NCI-H1694 treated with DMSO at 0.1 percent for 48 hours (cell line): ENCODE results near the gene AGAP6.
"Not testable (repeated sequence)": the region's sequence is repeated elsewhere in the genome, so short reads cannot be mapped to it uniquely, and the experiment has no call there.

Experiments used
- DNase-seq: peaks from one replicate; lab custom pipeline; 2025; lab: John Stamatoyannopoulos, UW

AGAP6 gene

GRCh38 chr10:50024716-50025383 is 36.6 kb downstream of the AGAP6 start:
- DNase-seq = not testable (repeated sequence)

DNA sequence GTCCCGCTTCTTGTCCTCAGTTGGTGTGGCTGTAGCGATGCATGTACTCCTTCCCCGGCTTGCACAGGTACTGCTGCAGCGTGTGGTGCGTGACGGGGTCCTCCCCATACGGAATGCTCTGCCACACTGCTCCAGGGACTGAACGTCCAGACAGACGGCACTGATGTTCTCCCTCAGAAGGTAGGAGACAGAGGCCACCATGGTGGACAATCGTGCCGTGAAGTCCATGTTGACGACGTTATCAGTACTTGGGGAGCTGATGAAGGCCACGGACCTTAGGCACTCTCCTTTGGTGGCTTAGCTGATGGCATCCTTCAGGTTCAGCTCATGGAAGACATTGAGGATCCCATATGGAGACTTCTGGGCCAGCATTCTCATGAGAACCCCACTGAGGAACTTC is 37.4 kb downstream of the AGAP6 start:
- no peak for DNase-seq

DNA sequence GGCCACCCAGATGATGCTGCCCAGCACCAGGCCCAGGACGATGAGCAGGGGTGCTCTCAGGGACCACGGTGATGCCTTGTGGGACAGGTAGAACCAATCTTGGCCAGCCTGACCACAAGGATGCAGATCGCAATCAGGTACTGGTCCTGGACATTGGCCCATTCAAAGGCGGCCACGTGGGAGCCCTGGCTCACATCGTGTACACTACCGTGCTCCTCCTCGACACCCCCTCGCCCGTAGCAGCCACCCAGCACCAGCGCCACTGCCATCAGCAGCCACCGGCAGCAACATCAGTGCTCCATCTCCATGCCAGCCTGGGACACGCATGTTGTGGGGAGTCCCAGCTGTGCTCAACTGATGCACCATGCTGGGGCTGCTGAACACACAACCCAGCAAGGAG is 39.0 kb downstream of the AGAP6 start:
- no peak for DNase-seq

DNA sequence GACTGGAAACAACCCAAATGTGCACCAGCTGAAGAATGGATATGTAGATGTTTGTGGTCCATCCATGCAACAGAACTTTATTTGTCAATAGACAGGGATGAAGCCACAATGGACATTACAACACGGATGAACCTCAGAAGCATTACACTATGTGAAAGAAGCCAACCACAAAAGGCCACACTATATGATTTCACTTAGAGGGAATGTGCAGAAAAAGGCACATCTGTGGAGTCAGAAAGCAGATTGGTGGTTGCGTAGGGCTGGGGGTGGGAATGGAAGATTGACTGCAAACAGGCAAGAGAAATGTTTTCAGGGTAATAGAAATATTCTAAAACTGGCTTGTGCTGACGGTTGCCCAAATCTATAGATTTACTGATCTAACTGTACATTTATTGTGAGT is 45.3 kb downstream of the AGAP6 start:
- DNase-seq = no peak

GRCh38 chr10:50035337-50035736 is 47.1 kb downstream of the AGAP6 start:
- DNase-seq = not testable (repeated sequence)

- DNase-seq = no peak
Observed at GRCh38 chr10:50044941-50045664, 56.9 kb downstream of the AGAP6 start.

DNA sequence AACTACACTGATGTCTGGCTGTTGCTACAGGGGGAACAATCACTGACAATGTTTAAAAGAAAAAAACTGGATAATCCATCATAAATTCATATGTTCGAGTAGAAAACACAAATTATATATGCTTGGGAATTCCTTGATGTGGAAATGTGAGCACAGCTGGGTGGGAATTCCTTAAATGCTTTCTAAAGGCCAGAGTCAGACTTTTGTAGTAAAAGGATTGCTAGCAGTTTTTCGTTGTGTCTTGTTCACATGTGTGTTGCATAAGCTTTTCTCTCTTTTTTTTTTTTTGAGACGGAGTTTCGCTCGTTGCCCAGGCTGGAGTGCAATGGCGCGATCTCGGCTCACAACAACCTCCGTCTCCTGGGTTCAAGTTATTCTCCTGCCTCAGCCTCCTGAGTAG is 58.3 kb downstream of the AGAP6 start:
- DNase-seq = not testable (repeated sequence)

- DNase-seq = not testable (repeated sequence)
Observed at GRCh38 chr10:50047594-50047993, 59.4 kb downstream of the AGAP6 start.

GRCh38 chr10:50051995-50052660 is 63.9 kb downstream of the AGAP6 start:
- not testable (repeated sequence) for DNase-seq

DNA sequence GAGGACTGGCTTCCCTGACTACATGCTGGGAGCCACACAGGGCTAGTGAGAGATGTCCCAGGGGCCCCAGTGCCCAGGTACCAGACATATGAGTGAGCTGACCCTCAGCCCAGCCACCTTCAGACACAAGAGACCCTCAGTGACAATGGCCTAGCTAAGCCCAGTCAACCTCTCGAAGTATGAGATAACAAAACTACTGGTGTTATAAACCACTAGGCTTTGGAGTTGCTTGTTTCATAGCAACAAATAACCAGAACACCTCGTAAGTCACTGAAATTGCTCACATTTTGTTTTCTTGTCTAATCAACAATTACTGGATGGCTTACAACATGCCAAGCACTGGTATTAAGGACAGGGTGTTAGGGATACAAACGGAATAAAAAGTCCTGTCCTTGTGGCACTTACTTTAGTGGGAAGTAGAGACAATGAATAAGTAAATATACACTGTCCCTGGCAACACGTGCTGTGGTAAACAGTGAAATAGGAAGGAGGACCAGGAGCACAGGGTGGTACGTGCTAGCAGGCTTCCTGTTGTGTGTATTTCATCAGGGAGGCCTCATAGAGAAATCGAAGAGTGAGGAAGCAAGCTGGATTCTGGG is 64.7 kb downstream of the AGAP6 start:
- DNase-seq = not testable (repeated sequence)

- not testable (repeated sequence) for DNase-seq
Observed at GRCh38 chr10:50055494-50056292, 67.5 kb downstream of the AGAP6 start.

DNA sequence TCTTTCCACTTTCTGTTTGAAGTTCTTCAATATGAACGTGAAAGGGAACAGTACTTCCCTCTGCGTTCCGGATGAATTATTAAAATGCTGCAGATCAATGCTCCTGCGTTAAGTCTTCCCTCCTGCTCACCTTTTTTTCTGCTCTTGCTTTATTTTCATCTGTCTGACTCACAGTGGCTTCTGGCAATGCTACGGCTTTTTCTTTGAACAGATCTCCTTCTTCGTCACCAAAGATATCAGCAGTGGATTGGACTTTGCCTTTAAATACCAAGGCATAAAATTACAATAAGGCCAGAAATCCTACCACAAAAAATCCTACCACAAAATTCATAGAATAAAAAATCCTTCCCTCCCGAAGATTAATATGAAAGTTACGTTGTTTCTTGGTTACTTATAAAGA is 68.4 kb downstream of the AGAP6 start:
- DNase-seq = not testable (repeated sequence)

DNA sequence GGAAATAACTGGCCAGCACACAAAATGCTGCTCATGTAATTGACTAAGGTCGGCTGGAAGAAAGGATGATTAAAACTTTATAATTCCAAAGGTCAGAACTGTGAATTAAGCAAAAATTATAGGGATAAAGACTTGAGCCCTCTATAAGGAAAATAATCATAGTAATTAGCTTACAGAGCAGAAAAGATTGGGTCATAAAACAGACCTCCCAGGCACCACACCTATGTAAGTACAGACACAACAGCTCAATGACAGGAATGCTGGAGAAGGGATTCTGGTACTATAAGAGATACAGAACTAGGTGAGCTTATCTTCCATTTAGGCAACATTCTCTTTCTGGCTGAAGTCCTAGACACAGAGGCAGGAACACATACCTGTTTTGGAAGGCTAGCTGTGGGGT is 70.5 kb downstream of the AGAP6 start:
- DNase-seq = not testable (repeated sequence)

DNA sequence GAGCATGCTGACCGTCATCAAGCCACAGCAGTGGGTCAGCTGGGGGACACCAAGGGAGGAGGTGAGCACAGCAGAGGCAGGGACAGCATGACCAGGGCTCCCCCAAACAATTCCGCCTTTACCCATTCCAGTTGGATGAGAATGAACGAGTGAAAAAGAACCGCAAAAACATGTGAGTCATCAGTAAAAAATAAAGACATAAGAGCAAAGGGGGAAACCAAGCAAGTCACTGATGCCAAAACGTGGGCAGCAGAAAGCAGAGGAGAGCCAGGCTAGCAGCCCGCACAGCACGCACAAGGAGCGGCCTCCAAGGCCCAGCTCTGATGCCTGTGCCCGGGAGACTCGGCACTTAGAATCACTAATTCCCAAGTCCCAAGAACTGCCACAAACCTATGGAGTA is 71.7 kb downstream of the AGAP6 start:
- not testable (repeated sequence) for DNase-seq
